Panc1 (cell line): ENCODE results near the gene KCNMB1. TPM values are rescaled to one million over a fixed set of nuclear protein-coding genes. Genes with fewer than 3 reads are reported as not detected.
A peak's percentile ranks its signal among the peaks of the same experiment; 100 is the strongest.
"Not testable (repeated sequence)": the region's sequence is repeated elsewhere in the genome, so short reads cannot be mapped to it uniquely, and the experiment has no call there.

Experiments used
- ATAC-seq: fragments of 200-7000 bp; cut with Tn5 transposase; 2 replicates; pipeline ENCODE4 v1.9.1; 2020; ENCODE audit warnings: mild to moderate bottlenecking, moderate library complexity
- BruUV-seq: library from RNA; stranded (reverse); fragments of 400-500 nt; replicated peaks from 2 replicates; lab custom pipeline; 2021; lab: Mats Ljungman, UMichigan
- CTCF ChIA-PET: fragments of 300-600 bp; sonication (Branson Sonifier 250); formaldehyde crosslinking; loops from one replicate; lab custom pipeline; 2022; ENCODE audit warnings: antibody characterized with exemption; lab: Charles Lee
- POLR2A ChIA-PET: fragments of 300-600 bp; sonication (Branson Sonifier 250); formaldehyde crosslinking; loops from one replicate; lab custom pipeline; 2022; ENCODE audit warnings: antibody characterized with exemption; lab: Charles Lee
- DNase-seq: peaks from one replicate; pipeline ENCODE4 v3.0.0-alpha.2; 2010; ENCODE audit warnings: low read depth, low spot score
- H3K27ac ChIP-seq: 2 replicates; pipeline ENCODE4 v1.5.1; 2011; ENCODE audit warnings: mild to moderate bottlenecking, low read length, inconsistent platforms
- H3K27me3 ChIP-seq: fragments of 200-500 bp; sonication (Bioruptor generic); 2 replicates; pipeline ENCODE4 v1.6.0; 2014; ENCODE audit warnings: low read length, inconsistent platforms; ENCODE audit not compliant: control insufficient read depth, insufficient read depth
- H3K36me3 ChIP-seq: fragments of 200-500 bp; sonication (Bioruptor generic); 2 replicates; pipeline ENCODE4 v1.5.1; 2014; ENCODE audit warnings: inconsistent platforms, mild to moderate bottlenecking, low read length, moderate library complexity; ENCODE audit not compliant: control insufficient read depth, insufficient read depth
- H3K4me1 ChIP-seq: 2 replicates; pipeline ENCODE4 v1.5.1; 2011; ENCODE audit warnings: inconsistent platforms, mild to moderate bottlenecking, low read length, moderate library complexity; ENCODE audit not compliant: control insufficient read depth, insufficient read depth
- H3K4me3 ChIP-seq, 2 experiments: 2 replicates each; pipeline ENCODE4 v1.5.1; 2011 to 2012; ENCODE audit warnings: low read depth in 2 of 2, low read length in 2 of 2, mild to moderate bottlenecking in 2 of 2, inconsistent platforms in 1 of 2, moderate library complexity in 1 of 2
- H3K9me3 ChIP-seq: fragments of 200-500 bp; sonication (Bioruptor generic); 2 replicates; pipeline ENCODE4 v1.5.1; 2014; ENCODE audit warnings: low read depth, mild to moderate bottlenecking, inconsistent platforms, low read length, moderate library complexity; ENCODE audit not compliant: control insufficient read depth, insufficient read depth
- POLR2AphosphoS5 ChIP-seq: IDR thresholded peaks from 2 replicates; pipeline ENCODE4 v1.6.1; 2012; ENCODE audit warnings: mild to moderate bottlenecking, low read depth, low read length, moderate library complexity
- SIN3A ChIP-seq: IDR thresholded peaks from 2 replicates; pipeline ENCODE4 v1.6.1; 2012; ENCODE audit warnings: low read depth, mild to moderate bottlenecking, low read length, moderate library complexity, borderline replicate concordance; ENCODE audit not compliant: insufficient read depth
- TCF7L2 ChIP-seq: IDR thresholded peaks from 2 replicates; pipeline ENCODE4 v1.6.1; 2011; ENCODE audit warnings: mild to moderate bottlenecking, low read depth, low read length, inconsistent platforms
- in situ Hi-C: cut with HindIII; loops from 2 replicates; pipeline ENCODE4 v1.10.0; 2016; ENCODE audit warnings: low sequenced_read_pairs, low pct_unique_long_range_greater_than_20kb
- intact Hi-C: fragments of 100-400 bp; cut with micrococcal nuclease; formaldehyde crosslinking; loops from one replicate; pipeline ENCODE4 v1.10.0; 2022; ENCODE audit not compliant: unreplicated experiment
- total RNA-seq: library from RNA; stranded (reverse); gene quantifications from one replicate; pipeline ENCODE4 v1.2.1, GENCODE V29; 2021; ENCODE audit not compliant: unreplicated experiment
- TF ChIP-seq, protein P1 (sequence below), 2 experiments: IDR thresholded peaks; 2 replicates each; pipeline ENCODE4 v1.6.1; 2011 to 2012; ENCODE audit warnings: low read depth in 2 of 2, control low read depth in 1 of 2, low read length in 1 of 2, mild to moderate bottlenecking in 1 of 2, moderate library complexity in 1 of 2; ENCODE audit not compliant: insufficient read depth in 1 of 2
- TF ChIP-seq, protein P2 (sequence below): fragments of 450-650 bp; IDR thresholded peaks from 2 replicates; pipeline ENCODE4 v1.5.1; 2017; ENCODE audit warnings: mild to moderate bottlenecking

KCNMB1 gene
- total RNA-seq, 1 experiment from 2014 or later, result not detected

- CTCF ChIA-PET, result no interaction called here
These were observed 10.4 kb downstream of the KCNMB1 start for GRCh38 chr5:170378740-170379139.

GRCh38 chr5:170377027-170377426 is 12.1 kb downstream of the KCNMB1 start:
- Histone ChIP-seq H3K9me3 (no peaks in the 10 kb centered on the region), H3K36me3 (no peaks in the 10 kb centered on the region), H3K27me3 (no peaks in the 10 kb centered on the region; the same call in 1 of the 2 replicates), H3K4me3 (no peak overlapping the region), H3K4me1 (no peaks in the 10 kb centered on the region), H3K27ac (no peak overlapping the region)
- ATAC-seq (no peak), DNase-seq (no peak)
- in situ Hi-C loops (no loop called here), intact Hi-C loops (no loop called here)
- no peak for TF ChIP-seq TCF7L2
- CTCF ChIA-PET, result no interaction called here
- no TSS peak for BruUV-seq
- POLR2A ChIA-PET, result no interaction called here

More at GRCh38 chr5:170378740-170379139, 10.4 kb downstream of the KCNMB1 start:
- in situ Hi-C loops (no loop called here), intact Hi-C loops (no loop called here)
- POLR2A ChIA-PET, result interaction anchor here (0.7 kb wide), 1 partner anchor 47 kb away, joined by 4 read pairs; no protein-coding TSS in a partner anchor
- 0 out of 2 replicates have a peak, but pooled peaks have one; percentile 45 for ATAC-seq
- Histone ChIP-seq H3K27ac (no peak overlapping the region), H3K4me1 (no peaks in the 10 kb centered on the region), H3K36me3 (no peaks in the 10 kb centered on the region), H3K4me3 (no peak overlapping the region), H3K27me3 (no peaks in the 10 kb centered on the region; the same call in 1 of the 2 replicates), H3K9me3 (no peaks in the 10 kb centered on the region)
- DNase-seq, result no peak
- no TSS peak for BruUV-seq
- TF ChIP-seq, protein P1, sequence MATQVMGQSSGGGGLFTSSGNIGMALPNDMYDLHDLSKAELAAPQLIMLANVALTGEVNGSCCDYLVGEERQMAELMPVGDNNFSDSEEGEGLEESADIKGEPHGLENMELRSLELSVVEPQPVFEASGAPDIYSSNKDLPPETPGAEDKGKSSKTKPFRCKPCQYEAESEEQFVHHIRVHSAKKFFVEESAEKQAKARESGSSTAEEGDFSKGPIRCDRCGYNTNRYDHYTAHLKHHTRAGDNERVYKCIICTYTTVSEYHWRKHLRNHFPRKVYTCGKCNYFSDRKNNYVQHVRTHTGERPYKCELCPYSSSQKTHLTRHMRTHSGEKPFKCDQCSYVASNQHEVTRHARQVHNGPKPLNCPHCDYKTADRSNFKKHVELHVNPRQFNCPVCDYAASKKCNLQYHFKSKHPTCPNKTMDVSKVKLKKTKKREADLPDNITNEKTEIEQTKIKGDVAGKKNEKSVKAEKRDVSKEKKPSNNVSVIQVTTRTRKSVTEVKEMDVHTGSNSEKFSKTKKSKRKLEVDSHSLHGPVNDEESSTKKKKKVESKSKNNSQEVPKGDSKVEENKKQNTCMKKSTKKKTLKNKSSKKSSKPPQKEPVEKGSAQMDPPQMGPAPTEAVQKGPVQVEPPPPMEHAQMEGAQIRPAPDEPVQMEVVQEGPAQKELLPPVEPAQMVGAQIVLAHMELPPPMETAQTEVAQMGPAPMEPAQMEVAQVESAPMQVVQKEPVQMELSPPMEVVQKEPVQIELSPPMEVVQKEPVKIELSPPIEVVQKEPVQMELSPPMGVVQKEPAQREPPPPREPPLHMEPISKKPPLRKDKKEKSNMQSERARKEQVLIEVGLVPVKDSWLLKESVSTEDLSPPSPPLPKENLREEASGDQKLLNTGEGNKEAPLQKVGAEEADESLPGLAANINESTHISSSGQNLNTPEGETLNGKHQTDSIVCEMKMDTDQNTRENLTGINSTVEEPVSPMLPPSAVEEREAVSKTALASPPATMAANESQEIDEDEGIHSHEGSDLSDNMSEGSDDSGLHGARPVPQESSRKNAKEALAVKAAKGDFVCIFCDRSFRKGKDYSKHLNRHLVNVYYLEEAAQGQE (IDR thresholded peaks at IDR 0.05; ENCODE audit: insufficient read depth in 1 of 2, low read depth in 2 of 2, low read length in 1 of 2), result no peak

DNA sequence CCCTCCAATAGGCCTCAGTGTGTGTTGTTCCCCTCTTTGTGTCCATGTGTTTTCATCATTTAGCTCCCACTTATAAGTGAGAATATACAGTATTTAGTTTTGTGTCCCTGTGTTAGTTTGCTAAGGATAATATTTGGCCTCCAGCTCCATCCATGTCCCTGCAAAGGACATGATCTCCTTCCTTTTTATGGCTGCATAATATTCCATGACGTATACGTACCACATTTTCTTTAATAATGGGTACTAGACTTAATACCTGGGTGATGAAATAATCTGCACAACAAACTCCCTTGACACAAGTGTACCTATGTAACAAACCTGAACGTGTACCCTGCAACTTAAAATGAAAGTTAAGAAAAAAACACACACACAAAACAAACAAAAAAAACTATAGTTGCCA is 12.6 kb downstream of the KCNMB1 start:
- H3K9me3 ChIP-seq, H3K27ac ChIP-seq, H3K36me3 ChIP-seq, H3K4me1 ChIP-seq, intact Hi-C loops, ATAC-seq, CTCF ChIA-PET, H3K27me3 ChIP-seq, BruUV-seq, in situ Hi-C loops, H3K4me3 ChIP-seq, POLR2A ChIA-PET, DNase-seq: not testable (repeated sequence)

GRCh38 chr5:170375283-170375682 is 13.9 kb downstream of the KCNMB1 start:
- intact Hi-C loops, result no loop called here
- H3K9me3 ChIP-seq, result no peaks in the 10 kb centered on the region
- TF ChIP-seq TCF7L2, result no peak
- TF ChIP-seq, protein P1 (IDR thresholded peaks at IDR 0.05; ENCODE audit: insufficient read depth in 1 of 2, low read depth in 2 of 2, low read length in 1 of 2), result no peak
- TF ChIP-seq POLR2AphosphoS5, result no peak
- no peak for TF ChIP-seq SIN3A
- TF ChIP-seq, protein P2, sequence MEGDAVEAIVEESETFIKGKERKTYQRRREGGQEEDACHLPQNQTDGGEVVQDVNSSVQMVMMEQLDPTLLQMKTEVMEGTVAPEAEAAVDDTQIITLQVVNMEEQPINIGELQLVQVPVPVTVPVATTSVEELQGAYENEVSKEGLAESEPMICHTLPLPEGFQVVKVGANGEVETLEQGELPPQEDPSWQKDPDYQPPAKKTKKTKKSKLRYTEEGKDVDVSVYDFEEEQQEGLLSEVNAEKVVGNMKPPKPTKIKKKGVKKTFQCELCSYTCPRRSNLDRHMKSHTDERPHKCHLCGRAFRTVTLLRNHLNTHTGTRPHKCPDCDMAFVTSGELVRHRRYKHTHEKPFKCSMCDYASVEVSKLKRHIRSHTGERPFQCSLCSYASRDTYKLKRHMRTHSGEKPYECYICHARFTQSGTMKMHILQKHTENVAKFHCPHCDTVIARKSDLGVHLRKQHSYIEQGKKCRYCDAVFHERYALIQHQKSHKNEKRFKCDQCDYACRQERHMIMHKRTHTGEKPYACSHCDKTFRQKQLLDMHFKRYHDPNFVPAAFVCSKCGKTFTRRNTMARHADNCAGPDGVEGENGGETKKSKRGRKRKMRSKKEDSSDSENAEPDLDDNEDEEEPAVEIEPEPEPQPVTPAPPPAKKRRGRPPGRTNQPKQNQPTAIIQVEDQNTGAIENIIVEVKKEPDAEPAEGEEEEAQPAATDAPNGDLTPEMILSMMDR, result no peak
- H3K36me3 ChIP-seq, result no peaks in the 10 kb centered on the region
- no TSS peak for BruUV-seq
- H3K4me1 ChIP-seq, result no peaks in the 10 kb centered on the region
- no peak overlapping the region for H3K4me3 ChIP-seq
- in situ Hi-C loops, result no loop called here
- POLR2A ChIA-PET, result no interaction called here
- DNase-seq, result no peak
- peaks cover 2% of the 10 kb centered on the region for H3K27me3 ChIP-seq
- CTCF ChIA-PET, result no interaction called here
- H3K27ac ChIP-seq, result no peak overlapping the region
- ATAC-seq, result no peak
